Fibroblast of skin of abdomen (primary cell): Measurements from ENCODE around the gene PRH2. TPM values are rescaled to one million over a fixed set of nuclear protein-coding genes. Genes with fewer than 3 reads are reported as not detected.

Experiments used
- DNase-seq: peaks from one replicate; pipeline ENCODE4 v3.0.0-alpha.2; 2013
- polyA plus RNA-seq, 2 experiments: library from polyadenylated mRNA; unstranded; fragments of 120-200 nt; gene quantifications; one replicate each; pipeline ENCODE4 v1.2.1, GENCODE V29; 2013; ENCODE audit not compliant: insufficient read length in 2 of 2

Gene PRH2
- not detected for polyA plus RNA-seq (2013, experiment 1 of 2; ENCODE audit: insufficient read length)
- polyA plus RNA-seq (2013, experiment 2 of 2; ENCODE audit: insufficient read length), result 0.25 TPM

DNA sequence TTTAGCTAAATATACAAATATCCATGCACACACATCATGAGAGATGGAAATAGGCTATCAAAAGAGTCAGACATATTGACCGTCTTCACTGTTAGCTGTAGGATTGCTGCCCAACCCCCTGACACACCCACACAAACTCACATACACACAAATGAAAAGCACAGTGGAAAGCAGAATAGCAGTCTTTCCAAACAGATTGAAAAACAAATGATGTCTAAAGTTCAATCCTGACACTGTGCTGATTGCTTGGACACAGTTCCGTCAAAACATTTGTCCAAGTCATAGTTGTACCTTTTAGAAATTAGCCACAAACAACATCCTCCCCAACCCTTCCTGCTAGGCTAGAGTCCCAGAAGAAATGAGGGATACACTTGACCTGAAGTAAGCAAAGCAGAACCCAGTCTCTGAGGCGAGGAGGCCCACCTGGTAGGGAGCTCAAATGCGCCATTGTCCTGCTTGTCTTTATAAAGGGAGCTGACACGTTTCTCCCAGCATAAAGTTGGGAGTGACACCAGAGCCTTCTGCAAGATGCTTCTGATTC lies at the start of gene PRH2:
PRH2 (plus strand) TSS at position 491 of the 541 bp plus-strand sequence; CDS start at position 529, 38 bp downstream.
- DNase-seq, result no peak

- no peak for DNase-seq
Observed at GRCh38 chr12:10884086-10884725, 44.8 kb upstream of the PRH2 start, which contains the start of gene PRH1. Gene PRH1, minus strand, starts transcription at chr12:10884255. Its CDS starts 38 bp downstream, at chr12:10884217.

DNA sequence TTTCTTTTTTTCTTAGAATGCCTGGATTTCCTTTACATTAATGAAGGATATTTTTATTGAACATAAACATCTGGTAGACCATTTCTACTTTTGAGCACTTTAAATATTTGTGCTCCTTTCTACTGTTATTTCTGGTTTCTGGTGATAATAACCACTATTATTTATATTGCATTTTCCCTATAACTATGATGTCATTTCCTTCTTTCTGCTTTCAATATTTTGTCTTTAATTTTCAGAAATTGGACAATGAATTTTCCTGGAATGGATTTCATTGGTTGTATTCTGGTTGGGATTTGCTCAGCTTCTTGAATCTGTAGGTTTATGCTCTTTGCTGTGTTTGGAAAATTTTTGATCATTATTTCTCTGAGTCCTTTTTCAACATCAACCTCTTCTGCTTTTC lies 39.8 kb upstream of the PRH2 start:
- DNase-seq, result no peak

GRCh38 chr12:10891937-10892336 lies 37.1 kb upstream of the PRH2 start:
- no peak for DNase-seq

DNA sequence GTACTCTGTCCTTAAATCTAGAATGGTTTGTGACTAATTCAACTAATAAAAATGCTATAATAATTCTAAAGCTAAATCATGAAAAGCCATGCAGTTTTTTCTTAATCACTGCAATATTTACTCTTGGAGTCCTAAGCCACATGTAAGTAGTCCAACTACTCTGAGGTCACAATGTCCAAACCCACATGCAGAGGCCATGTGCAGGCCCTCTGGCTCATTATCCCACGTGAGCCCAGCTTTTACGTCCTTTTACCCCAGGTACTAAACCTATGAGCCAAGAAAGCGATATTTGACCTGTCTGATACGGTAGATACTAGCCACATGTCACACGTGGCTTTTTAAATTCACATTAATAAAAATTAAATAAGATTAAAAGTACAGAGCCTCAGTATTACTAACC lies 32.2 kb upstream of the PRH2 start:
- no peak for DNase-seq

DNA sequence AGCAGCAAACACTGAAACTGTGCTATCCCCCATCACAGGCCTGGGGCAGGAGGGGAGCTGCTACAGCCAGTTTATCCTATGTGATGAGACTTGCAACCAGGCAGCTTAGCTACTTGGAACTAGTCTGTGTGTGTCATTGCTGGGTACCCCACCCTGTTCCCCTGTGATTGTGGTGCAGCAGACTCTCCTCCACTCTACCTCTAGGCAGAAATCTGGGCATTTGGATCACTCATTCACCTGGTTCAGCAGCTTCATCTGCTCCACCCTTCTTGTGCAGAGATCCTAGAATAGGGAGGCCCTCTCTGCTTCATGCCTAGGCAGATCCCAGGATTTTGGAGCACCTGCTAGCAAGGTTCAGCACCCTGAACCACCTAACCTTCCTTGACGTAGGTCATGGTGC lies 28.5 kb upstream of the PRH2 start:
- no peak for DNase-seq

- DNase-seq, result no peak
Observed at GRCh38 chr12:10900972-10901371, 28.1 kb upstream of the PRH2 start.

GRCh38 chr12:10901427-10901826 lies 27.6 kb upstream of the PRH2 start:
- DNase-seq, result no peak

- DNase-seq, result no peak
Observed at GRCh38 chr12:10904686-10905085, 24.4 kb upstream of the PRH2 start.

DNA sequence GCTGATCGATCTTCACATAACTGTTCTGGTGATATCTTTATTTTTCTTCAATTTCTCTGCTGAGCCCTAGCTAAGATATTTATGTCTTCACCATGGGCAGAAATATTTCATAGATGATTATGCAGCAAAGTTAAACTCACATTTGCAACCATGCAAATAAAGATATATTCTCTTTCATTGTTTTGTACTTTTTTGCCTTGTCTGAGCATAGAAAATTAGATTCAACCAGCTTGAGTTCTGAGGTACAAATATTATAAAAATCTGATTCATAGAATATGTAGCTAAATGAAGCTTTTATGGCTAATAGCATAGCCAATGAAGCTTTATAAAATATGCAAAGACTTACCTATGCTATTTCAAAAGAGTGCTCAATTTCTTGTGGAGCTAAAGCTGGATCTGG lies 19.6 kb upstream of the PRH2 start, which contains the start of gene TAS2R13:
TAS2R13 (minus strand) TSS at position 101 of the 400 bp plus-strand sequence. CDS start 264 bp downstream, outside the sequence.
- DNase-seq, result no peak

- no peak for DNase-seq
Observed at GRCh38 chr12:10910380-10910779, 18.7 kb upstream of the PRH2 start.

GRCh38 chr12:10919809-10920208 lies 9.2 kb upstream of the PRH2 start:
- DNase-seq, result no peak

- no peak for DNase-seq
Observed at GRCh38 chr12:10926269-10926668, 2.8 kb upstream of the PRH2 start.

DNA sequence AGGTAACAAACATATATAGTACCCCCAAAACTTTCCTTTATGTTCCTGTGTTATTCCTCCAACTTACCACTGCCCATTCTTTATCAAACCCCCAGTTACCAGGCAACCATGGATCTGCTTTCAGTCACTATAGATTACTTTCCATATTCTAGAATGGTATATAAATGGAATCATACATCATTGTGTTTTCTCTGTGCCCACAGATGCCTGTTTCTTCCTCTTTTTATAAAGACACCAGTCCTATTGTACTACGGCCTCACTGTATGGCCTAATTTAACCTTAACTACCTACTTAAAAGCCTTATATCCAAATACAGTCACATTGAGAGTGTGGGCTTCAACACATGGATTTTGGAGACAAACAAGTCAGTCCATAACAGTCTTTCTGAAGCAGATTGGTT lies 7.5 kb downstream of the PRH2 start:
- DNase-seq, result no peak

GRCh38 chr12:10939163-10939562 lies 10.1 kb downstream of the PRH2 start, which contains the start of gene TAS2R14:
Gene TAS2R14, minus strand, starts transcription at chr12:10939263. Its CDS starts 56 bp downstream, at chr12:10939207.
- no peak for DNase-seq

GRCh38 chr12:10940389-10940788 lies 11.4 kb downstream of the PRH2 start:
- DNase-seq, result peak; percentile 77

DNA sequence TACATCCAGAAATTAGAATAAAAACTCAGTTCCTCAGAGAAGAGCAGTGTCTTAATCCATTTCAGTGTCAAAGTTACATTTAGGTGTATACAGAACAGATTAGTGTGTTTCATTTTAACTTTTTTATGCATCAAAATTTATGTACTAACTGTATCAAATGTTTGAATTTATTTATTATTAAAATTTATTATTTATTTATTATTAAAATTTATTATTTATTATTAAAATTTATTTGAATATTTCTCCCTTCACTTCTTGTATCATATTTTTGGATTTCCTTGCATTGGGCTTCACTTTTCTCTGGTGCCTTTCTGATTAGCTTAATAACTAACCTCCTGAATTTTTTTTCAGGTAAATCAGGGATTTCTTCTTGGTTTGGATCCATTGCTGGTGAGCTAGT lies 12.3 kb downstream of the PRH2 start:
- DNase-seq, result no peak

- no peak for DNase-seq
Observed at GRCh38 chr12:10941916-10942607, 13.0 kb downstream of the PRH2 start.

- no peak for DNase-seq
Observed at GRCh38 chr12:10943167-10943566, 14.1 kb downstream of the PRH2 start.

GRCh38 chr12:10952645-10953044 lies 23.6 kb downstream of the PRH2 start:
- no peak for DNase-seq

DNA sequence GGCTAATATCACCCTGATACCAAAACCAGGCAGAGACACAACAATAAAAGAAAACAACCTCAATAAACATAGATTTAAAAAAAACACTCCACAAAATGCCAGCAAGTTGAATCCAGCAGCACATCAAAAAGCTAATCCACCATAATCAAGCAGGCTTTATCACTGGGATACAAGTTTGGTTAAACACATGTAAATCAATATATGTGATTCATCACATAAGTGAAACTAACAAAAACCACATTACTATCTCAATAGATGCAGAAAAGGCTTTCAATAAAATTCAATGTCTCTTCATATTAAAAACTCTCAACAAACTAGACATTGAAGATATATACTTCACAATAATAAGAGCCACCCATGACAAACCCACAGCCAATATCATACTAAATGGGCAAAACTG lies 27.0 kb downstream of the PRH2 start:
- DNase-seq, result no peak

DNA sequence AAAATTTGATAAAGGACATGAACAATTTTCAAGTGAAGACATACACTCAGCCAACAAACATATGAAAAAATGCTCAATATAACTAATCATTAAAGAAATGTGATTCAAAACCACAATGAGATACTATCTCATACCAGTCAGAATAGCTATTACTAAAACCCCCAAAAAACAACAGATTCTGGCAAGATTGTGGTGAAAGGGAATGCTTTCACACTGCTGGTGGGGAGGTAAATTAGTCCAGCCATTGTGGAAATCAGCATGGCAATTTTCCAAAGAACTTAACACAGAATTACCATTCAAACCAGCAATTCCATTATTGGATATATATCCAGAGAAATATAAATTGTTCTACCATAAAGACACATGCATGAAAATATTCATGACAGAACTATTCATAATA lies 28.7 kb downstream of the PRH2 start:
- peak; percentile 60 for DNase-seq

- no peak for DNase-seq
Observed at GRCh38 chr12:10959804-10960203, 30.8 kb downstream of the PRH2 start.

- DNase-seq, result no peak
Observed at GRCh38 chr12:10960211-10960610, 31.2 kb downstream of the PRH2 start.
